Measurements from ENCODE around the gene SORL1.
"Not testable (repeated sequence)": the region's sequence is repeated elsewhere in the genome, so short reads cannot be mapped to it uniquely, and the experiment has no call there.

SORL1 gene

DNA sequence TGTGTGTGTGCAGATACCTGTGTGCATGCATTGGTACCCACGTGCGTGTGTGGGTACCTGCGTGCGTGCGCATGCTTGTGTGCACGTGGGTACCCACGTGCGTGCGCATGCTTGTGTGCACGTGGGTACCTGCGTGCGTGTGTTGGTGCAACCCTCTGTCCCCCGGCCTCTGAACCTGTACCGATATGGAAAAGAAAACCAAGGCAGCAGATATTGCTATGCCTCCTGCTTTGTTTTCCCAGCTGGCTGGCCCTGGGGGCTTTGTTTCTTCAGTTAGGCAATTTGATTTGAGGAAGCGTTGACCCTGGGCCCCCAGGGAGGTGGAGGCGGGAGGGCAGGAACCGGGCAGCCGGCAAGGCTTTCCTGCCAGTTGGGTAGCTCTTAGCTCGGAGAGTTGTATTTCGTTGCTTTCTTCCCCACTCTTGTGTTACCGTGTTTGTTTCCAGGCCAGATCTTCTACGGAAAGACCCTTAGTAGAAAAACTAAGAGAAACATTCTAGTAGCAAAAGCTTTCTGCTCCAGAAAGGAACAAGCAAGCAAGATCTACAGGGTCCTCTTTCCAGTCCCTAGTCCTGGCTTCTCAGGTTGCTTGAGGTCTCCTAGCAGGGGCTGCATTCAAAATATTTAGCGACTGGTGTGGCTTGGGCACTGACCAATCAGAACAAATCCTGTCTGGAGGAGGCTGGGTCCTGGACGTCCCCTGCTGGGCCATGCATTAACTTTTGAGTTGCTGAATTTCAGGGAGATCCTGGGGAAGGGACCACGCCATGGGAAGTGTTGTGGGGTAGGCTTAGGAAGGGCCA lies 27.0 kb downstream of the SORL1 start:
- no peak for DNase-seq

GRCh38 chr11:121479698-121480238 lies 27.7 kb downstream of the SORL1 start:
- DNase-seq = no peak

DNA sequence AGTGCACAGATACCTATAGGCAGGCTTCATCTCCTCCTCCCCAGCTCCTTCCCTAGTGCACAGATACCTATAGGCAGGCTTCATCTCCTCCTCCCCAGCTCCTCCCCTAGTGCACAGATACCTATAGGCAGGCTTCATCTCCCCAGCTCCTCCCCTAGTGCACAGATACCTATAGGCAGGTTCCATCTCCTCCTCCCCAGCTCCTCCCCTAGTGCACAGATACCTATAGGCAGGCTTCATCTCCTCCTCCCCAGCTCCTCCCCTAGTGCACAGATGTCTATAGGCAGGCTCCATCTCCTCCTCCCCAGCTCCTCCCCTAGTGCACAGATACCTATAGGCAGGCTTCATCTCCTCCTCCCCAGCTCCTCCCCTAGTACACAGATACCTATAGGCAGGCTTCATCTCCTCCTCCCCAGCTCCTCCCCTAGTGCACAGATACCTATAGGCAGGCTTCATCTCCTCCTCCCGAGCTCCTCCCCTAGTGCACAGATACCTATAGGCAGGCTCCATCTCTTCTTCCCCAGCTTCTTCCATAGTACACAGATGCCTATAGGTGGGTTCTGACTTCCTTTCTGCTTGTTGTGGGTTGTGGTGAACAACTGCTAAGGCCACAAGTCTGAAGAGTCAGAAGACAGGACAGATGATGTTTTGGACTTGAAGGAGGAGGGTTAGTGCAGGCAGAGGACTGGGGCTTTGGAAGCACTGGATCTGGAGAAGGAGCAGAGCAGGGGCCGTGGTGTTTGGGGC lies 29.5 kb downstream of the SORL1 start:
- peak; percentile 83 for DNase-seq

DNA sequence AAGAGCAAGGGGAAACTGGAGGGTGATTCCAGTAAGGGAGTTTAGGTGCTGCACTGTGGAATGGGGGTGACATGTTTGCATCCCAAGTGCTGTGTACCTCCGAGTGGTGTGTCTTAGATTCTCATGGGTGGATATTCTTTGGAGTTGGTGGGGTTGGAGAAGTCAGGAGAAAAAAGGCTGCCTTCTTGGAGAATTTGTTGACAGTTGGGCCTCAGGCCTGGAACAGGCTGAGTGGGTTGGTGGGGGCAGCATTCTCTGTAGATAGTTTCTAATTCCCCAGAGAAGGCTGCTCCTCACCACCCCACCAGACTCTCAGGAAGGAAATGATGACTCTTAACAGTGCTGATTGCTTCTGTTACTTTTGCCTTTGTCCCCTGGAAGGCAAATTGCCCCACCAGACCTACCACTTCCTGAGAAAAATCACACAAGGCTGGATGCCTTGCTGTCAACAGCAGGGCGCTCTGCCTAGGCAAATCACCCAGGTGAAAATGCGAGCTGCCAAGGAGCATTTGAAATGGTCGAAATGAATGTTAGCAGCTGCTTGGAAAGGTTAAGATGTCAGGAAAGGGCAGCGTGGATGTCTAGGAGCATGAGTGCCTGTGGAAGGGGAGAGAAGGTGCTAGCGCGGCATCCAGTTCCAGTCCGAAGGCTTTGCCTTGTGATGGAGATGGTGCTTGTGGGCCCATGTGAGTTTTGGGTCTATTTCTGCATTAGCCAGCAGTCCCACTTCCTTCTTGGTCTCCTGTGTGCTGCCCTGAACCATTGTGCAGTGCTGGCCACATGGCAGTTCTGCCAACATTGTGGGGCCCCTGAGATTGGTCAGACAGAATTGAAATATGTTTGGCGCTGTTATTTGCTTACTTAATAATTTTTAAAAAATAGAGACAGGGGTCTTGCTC lies 30.4 kb downstream of the SORL1 start:
- peak; percentile 76 for DNase-seq

- no peak for DNase-seq
Observed at GRCh38 chr11:121483805-121484480, 31.8 kb downstream of the SORL1 start.

GRCh38 chr11:121485216-121485615 lies 33.1 kb downstream of the SORL1 start:
- DNase-seq = no peak

DNA sequence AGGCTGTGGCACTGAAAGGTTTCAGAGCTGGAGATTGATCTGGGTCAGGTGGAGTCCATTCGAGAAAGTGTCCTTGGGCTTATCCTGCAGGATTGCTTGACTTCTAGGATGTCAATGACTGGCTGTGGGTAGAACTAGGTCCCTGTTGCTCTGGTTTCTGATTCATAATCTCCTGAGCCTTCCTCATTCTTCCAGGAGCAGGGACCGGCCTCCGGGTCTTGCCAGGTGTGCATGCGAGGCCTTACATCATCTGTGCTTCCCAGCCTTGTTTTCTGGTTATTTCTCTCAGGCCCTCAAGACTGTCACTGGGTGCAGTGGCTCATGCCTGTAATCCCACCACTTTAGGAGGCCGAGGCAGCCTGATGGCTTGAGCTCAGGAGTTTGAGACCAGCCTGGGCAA lies 33.9 kb downstream of the SORL1 start:
- no peak for DNase-seq

- DNase-seq = no peak
Observed at GRCh38 chr11:121487191-121487590, 35.1 kb downstream of the SORL1 start.

DNA sequence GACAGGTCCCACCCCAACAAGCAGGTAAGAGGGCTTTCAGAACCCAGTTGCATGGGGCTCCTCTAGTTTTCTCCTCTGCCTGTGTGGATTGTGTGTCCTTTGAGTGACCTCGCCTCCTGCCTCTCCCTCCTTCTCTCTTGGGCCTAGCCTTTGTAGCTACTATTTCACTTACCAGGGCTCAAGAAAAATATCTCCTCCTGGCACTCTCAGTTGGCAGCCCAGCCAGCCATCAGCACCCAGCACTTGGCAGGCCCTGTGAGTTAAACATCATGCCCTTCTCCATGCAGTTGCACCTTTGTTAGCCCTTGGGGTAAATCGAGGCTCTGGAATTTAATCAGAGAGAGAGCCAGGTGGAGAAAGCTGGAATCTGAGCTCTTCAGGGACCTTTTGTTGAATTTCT lies 36.1 kb downstream of the SORL1 start:
- DNase-seq = no peak

DNA sequence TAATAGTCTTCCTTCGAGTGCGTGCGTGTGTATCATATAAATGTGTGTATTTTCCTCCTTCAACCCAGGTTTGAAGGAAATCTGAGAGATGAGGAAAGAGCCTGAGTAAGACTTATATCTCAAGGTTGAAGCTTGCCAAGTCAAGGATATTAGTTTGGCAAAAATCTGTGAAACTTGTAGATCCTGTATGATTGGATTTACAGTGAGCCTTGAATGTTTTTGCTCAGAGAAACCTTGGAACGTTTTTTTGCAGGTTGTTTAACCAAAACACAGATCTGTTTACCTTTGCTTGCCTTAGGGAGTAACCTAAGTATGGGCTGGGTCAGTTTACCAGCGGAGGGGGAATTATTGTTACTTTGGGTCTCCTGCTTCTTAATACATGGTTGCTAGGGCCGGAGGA lies 36.5 kb downstream of the SORL1 start:
- DNase-seq = no peak

DNA sequence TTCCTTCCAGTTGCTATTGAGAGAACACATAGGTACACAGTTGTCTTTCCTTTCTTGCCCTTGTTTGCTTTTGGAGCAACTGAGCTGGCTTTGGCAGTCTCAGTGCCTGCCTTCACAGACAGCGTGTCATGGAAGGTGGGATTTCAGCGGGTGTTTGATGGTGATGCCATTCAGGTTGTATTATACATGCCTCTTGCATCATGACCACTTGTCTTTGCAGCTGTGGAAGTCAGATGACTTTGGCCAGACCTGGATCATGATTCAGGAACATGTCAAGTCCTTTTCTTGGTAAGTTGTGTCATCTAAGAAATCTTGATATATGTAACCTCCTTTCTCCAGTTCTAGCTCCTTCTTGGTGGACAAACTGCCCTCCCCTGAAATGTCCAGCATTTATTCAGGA lies 37.7 kb downstream of the SORL1 start:
- no peak for DNase-seq

- DNase-seq = no peak
Observed at GRCh38 chr11:121494355-121495099, 42.4 kb downstream of the SORL1 start.

GRCh38 chr11:121497176-121497998 lies 45.3 kb downstream of the SORL1 start:
- no peak for DNase-seq

DNA sequence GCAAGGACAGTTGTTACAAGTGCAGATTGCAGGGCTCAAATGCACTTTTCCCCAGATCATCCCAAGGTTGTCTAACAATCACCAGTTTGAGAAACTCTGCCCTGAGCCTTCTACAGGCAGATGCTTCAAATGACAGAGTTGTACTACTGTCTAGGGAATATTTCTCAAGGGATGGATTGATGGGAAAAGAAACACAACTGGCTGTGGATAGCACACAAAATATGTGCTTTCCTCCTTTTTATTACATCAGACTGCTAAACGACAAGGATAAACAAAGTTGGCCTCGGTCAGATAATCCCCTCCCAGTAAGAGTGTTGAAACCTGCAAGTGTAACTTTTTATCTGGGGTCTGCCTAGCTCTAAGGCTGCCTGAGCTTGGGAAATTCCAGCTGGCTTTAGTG lies 47.3 kb downstream of the SORL1 start:
- DNase-seq = no peak

- no peak for DNase-seq
Observed at GRCh38 chr11:121500275-121500674, 48.2 kb downstream of the SORL1 start.

DNA sequence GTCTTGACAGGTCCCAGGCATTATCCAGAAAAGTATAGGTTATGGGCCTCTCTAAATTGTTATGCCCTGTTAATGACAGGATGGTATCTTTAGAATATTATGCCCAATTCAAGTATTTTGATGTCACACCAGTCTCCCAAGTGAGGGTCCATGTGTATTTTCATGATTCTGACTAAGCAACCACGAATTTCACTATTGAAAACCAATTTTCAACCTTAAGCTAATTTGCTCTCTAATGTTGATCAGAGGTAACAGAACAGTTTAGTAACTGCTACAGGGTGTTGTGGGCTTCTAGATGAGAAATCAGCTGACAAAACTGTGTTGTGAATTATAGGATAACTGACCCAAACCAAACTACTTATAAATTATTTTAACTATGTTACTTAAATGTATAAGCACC lies 48.6 kb downstream of the SORL1 start:
- DNase-seq = no peak

DNA sequence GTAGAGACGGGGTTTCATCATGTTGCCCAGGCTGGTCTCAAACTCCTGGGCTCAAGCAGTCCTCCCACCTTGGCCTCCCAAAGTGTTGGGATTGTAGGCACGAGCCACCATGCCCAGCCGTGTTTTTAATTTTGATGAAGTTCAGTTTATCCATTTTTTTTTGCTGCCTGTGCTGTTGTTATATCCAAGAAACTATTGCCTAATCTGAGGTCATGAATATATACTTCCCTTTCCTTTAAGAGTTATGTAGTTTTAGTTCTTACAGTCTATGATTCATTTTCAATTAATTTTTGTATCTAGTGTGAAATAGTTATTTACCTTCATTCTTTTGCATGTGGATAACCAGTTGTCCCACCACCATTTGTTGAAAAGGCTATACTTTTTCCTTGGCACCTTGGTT lies 50.9 kb downstream of the SORL1 start:
- no peak for DNase-seq

- DNase-seq = not testable (repeated sequence)
Observed at GRCh38 chr11:121506237-121506636, 54.1 kb downstream of the SORL1 start.

GRCh38 chr11:121508449-121508848 lies 56.3 kb downstream of the SORL1 start:
- DNase-seq = no peak

GRCh38 chr11:121510438-121510837 lies 58.3 kb downstream of the SORL1 start:
- DNase-seq = no peak

Measured in central memory CD4-positive, alpha-beta T cell (primary cell).